Thymus (tissue), 11 donors: ENCODE data around the gene DNAJC21. TPM values are rescaled to one million over a fixed set of nuclear protein-coding genes. Genes with fewer than 3 reads are reported as not detected.
A peak's percentile ranks its signal among the peaks of the same experiment; 100 is the strongest.

Experiments
- DNase-seq, 9 donors: peaks; one replicate each; pipeline ENCODE4 v3.0.0-alpha.2; 2013; ENCODE audit warnings: low spot score in 9 of 9, low read depth in 6 of 9, missing footprints in 1 of 9
- H3K27ac ChIP-seq, 2 donors: one replicate each; pipeline ENCODE4 v1.5.1; 2013; ENCODE audit warnings: control low read depth in 1 of 2, low read depth in 1 of 2, low read length in 1 of 2, mild to moderate bottlenecking in 1 of 2, moderate library complexity in 1 of 2
- H3K27me3 ChIP-seq, 2 donors: one replicate each; pipeline ENCODE4 v1.5.1; 2013; ENCODE audit warnings: low read length in 1 of 2; ENCODE audit not compliant: control insufficient read depth in 2 of 2, insufficient read depth in 1 of 2
- H3K36me3 ChIP-seq, 2 donors: one replicate each; pipeline ENCODE4 v1.5.1; 2013; ENCODE audit warnings: low read length in 1 of 2, mild to moderate bottlenecking in 1 of 2, moderate library complexity in 1 of 2; ENCODE audit not compliant: control insufficient read depth in 2 of 2, insufficient read depth in 2 of 2
- H3K4me1 ChIP-seq, 2 donors: one replicate each; pipeline ENCODE4 v1.5.1; 2013; ENCODE audit warnings: low read length in 2 of 2; ENCODE audit not compliant: control insufficient read depth in 2 of 2, insufficient read depth in 2 of 2
- H3K4me3 ChIP-seq, 2 donors: one replicate each; pipeline ENCODE4 v1.5.1; 2013; ENCODE audit warnings: low read length in 2 of 2, control low read depth in 1 of 2, mild to moderate bottlenecking in 1 of 2
- H3K9me3 ChIP-seq, 2 donors: one replicate each; pipeline ENCODE4 v1.5.1; 2013; ENCODE audit warnings: low read length in 1 of 2, mild to moderate bottlenecking in 1 of 2; ENCODE audit not compliant: control insufficient read depth in 2 of 2, insufficient read depth in 1 of 2
- WGBS: extraction: QIAGEN DNeasy Blood & Tissue Kit; methylation state at CpG from one replicate; pipeline ENCODE4 v1.1.7; 2013; 5-methylcytosine and 5-hydroxymethylcytosine counted together
- polyA plus RNA-seq: library from polyadenylated mRNA; stranded (reverse); fragments of 200-250 nt; gene quantifications from one replicate; pipeline ENCODE4 v1.2.3, GENCODE V29; 2013
- total RNA-seq: library from RNA; stranded (reverse); fragments of 120-200 nt; gene quantifications from one replicate; pipeline ENCODE4 v1.2.4, GENCODE V29; 2013
- donor health status: healthy.

DNAJC21 gene
- total and polyA plus RNA-seq, 2 donors: 28.9 to 42.8 TPM

DNA sequence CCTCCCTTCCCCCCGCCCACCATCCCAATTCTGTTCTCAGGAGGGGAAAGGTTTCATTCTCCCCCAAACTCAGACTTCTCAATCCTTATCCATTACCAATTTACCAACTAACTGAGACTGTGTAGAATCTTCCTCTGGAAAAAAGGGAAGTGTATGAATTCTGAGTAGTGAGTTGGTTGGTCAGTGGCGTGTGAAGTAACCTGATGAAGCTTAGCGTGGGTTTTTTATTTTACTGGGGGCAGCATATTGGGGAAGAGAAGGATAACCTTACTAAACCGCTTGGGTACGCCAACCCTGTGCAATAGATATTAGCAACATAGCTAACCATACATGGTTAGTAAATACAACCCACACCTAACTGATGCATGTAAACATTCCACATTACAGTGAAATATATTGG, 1.1 kb upstream of the DNAJC21 start:
- H3K27me3 ChIP-seq: no peaks in the 10 kb centered on the region
- H3K27ac ChIP-seq: no peak overlapping the region
- no peak for DNase-seq
- 96% methylated on average over 5 of the region's 5 CpGs for WGBS
- H3K9me3 ChIP-seq: no peaks in the 10 kb centered on the region
- H3K36me3 ChIP-seq: peaks cover 3 to 31% of the 10 kb centered on the region in 2 donors
- peaks cover 4 to 6% of the 10 kb centered on the region in 2 donors for H3K4me1 ChIP-seq
- H3K4me3 ChIP-seq: no peak overlapping the region

DNA sequence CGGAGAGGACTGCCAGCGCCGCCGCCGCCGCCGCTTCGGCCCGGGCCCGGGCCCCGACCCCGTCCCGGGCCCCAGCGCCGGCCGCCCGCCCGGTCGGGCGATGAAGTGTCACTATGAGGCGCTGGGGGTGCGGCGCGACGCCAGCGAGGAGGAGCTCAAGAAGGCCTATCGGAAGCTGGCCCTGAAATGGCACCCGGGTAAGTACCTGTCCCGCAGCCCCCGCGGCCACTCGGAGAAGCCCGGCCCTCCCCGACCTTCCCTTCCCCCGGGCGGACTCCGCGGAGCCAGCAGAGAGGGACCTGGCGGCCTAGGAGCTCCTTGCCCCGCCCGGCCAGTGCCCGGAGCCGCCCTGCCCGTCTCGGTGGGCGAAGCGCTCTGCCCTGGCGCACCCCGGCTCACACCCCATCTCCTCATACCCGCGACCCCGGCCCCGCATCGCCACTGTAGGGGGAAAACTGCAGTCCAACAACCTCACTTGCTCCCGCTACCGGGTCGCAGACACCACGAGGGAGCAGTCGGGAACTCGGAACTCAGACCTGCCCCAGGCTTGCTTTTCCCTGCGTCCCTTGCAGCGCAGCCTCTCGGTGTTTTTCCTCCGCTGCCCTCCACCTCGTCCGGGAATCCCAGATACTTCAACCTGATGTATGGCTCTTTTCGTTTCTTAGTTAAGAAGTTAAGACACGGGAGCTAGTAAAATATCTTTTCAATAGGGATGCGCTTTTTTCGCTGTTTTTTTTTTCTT, 532 bp downstream of the DNAJC21 start:
- WGBS: under 1% methylated on average over 70 of the region's 70 CpGs
- DNase-seq: peak in 6 of 9 donors; percentile 41 to 81 (median 56)
- peak overlapping the region; percentile 71 to 79 for H3K4me3 ChIP-seq
- H3K27me3 ChIP-seq: no peaks in the 10 kb centered on the region
- H3K27ac ChIP-seq: peak overlapping the region; percentile 82 to 87
- H3K4me1 ChIP-seq: peaks cover 4 to 6% of the 10 kb centered on the region in 2 donors
- H3K36me3 ChIP-seq: peaks cover 0 to 17% of the 10 kb centered on the region in 2 donors
- no peaks in the 10 kb centered on the region for H3K9me3 ChIP-seq

GRCh38 chr5:34930462-34930844, 1.1 kb downstream of the DNAJC21 start:
- Histone ChIP-seq H3K4me1 (peaks cover 4 to 6% of the 10 kb centered on the region in 2 donors), H3K9me3 (no peaks in the 10 kb centered on the region), H3K27ac (peak overlapping the region in 1 of 2 donors; percentile 82), H3K4me3 (peak overlapping the region; percentile 71 to 79), H3K27me3 (no peaks in the 10 kb centered on the region), H3K36me3 (peaks cover 0 to 12% of the 10 kb centered on the region in 2 donors)
- 3% methylated on average over 3 of the region's 3 CpGs for WGBS
- no peak for DNase-seq

DNA sequence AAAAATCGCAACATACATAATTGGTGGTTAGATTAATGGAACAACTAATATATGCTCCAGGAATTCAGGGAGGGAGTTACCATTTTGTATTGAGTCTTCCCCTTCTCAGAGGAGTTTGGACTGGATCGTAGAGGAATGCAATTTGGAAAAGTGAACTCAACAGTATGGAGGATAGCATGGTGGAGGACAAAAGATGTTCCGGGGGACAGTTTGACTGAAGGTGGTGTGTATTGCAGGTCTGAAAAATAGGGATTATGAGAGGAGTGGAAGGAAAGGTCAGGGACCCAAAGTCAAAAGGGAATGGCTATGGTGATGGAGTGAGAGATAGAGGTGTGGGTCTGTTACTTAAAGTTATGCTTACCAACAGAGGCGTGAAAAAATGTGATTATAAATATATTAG, 1.5 kb downstream of the DNAJC21 start:
- Histone ChIP-seq H3K4me3 (peak overlapping the region; percentile 71 to 79), H3K36me3 (peaks cover 0 to 9% of the 10 kb centered on the region in 2 donors), H3K4me1 (peaks cover 4 to 6% of the 10 kb centered on the region in 2 donors), H3K9me3 (no peaks in the 10 kb centered on the region), H3K27me3 (no peaks in the 10 kb centered on the region), H3K27ac (no peak overlapping the region)
- DNase-seq: no peak
- WGBS: 94% methylated on average over 4 of the region's 4 CpGs

GRCh38 chr5:34932947-34933346, 3.6 kb downstream of the DNAJC21 start:
- WGBS: 97% methylated on average over 2 of the region's 2 CpGs
- no peak overlapping the region for H3K27ac ChIP-seq
- peaks cover 9 to 18% of the 10 kb centered on the region in 2 donors for H3K36me3 ChIP-seq
- H3K27me3 ChIP-seq: no peaks in the 10 kb centered on the region
- no peak for DNase-seq
- H3K9me3 ChIP-seq: no peaks in the 10 kb centered on the region
- no peak overlapping the region for H3K4me3 ChIP-seq
- peaks cover 4 to 6% of the 10 kb centered on the region in 2 donors for H3K4me1 ChIP-seq

DNA sequence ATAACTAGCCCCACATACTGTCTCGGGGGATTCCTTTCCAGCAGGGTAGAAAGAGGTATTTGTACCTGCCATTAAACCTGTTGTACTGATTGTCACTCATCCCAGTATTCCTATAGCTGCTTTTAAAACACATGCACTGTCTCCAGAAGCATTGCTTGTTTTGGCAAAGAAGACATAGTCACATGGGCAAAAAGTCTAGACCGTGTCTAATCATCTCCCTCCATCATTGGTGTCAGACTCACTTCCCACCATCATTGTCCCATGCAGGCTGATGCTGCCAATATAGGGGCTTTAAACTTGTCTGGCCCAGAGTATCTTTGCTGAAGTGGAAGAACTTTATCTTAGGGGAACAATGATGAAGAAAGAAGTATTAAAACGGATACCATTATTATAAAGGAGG, 12.6 kb downstream of the DNAJC21 start:
- Histone ChIP-seq H3K27ac (no peak overlapping the region), H3K4me3 (no peak overlapping the region), H3K27me3 (no peaks in the 10 kb centered on the region), H3K4me1 (no peaks in the 10 kb centered on the region), H3K36me3 (peaks cover 25 to 49% of the 10 kb centered on the region in 2 donors), H3K9me3 (no peaks in the 10 kb centered on the region)
- WGBS: 98% methylated on average over 3 of the region's 3 CpGs
- DNase-seq: no peak

DNA sequence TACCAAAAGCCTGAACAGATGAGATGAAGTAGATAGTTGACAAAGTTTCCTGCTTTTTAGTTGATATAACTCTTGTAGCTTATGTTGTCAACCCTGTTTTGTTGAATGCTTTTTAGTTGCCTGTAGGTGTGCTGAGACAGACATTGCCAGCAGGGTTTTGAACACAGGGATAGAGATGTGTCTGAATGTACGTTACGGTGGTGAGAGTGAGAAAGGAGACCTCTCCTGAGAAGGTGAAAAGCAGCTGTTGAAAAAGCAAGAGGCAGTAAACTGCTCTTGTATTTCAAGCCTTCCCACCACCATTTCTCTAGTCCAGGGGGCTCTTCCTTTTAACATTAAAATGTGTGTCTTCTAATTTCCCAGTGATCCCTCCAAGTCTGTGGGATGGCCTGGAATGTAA, 14.7 kb downstream of the DNAJC21 start:
- H3K27ac ChIP-seq: no peak overlapping the region
- no peak for DNase-seq
- no peaks in the 10 kb centered on the region for H3K4me1 ChIP-seq
- no peaks in the 10 kb centered on the region for H3K27me3 ChIP-seq
- H3K9me3 ChIP-seq: no peaks in the 10 kb centered on the region
- H3K4me3 ChIP-seq: no peak overlapping the region
- peaks cover 14 to 39% of the 10 kb centered on the region in 2 donors for H3K36me3 ChIP-seq
- WGBS: 100% methylated on average over 2 of the region's 2 CpGs

DNA sequence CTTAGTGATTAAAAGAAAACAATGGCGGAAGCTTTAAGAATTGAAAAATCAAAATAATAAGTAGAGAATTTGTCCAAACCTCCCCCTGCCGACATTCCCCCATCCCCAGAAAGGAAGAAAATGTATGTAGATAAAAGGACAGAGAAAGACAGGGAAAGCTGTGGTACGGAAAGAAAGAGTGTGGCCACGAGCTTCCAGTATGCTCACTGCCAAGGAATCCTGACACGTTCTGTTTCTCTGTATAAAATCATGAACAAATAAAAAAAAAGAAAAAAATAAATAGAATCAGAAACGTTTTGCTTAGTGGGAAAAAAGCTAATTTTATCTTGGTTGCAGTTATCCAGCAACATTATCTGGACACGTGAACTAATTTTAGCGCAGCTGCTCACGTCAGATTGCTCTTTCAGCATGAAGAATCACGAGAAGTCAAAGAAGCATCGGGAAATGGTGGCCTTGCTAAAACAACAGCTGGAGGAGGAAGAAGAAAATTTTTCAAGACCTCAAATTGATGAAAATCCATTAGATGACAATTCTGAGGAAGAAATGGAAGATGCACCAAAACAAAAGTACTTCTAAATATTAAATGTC, 15.2 kb downstream of the DNAJC21 start:
- no peaks in the 10 kb centered on the region for H3K9me3 ChIP-seq
- no peaks in the 10 kb centered on the region for H3K27me3 ChIP-seq
- no peak for DNase-seq
- WGBS: 97% methylated on average over 11 of the region's 11 CpGs
- peaks cover 14 to 41% of the 10 kb centered on the region in 2 donors for H3K36me3 ChIP-seq
- no peaks in the 10 kb centered on the region for H3K4me1 ChIP-seq
- H3K27ac ChIP-seq: no peak overlapping the region
- H3K4me3 ChIP-seq: no peak overlapping the region

- 100% methylated on average over 1 of the region's 1 CpG for WGBS
- no peaks in the 10 kb centered on the region for H3K4me1 ChIP-seq
- H3K36me3 ChIP-seq: peaks cover 0 to 15% of the 10 kb centered on the region in 2 donors
- H3K9me3 ChIP-seq: no peaks in the 10 kb centered on the region
- H3K27me3 ChIP-seq: no peaks in the 10 kb centered on the region
- no peak for DNase-seq
- no peak overlapping the region for H3K4me3 ChIP-seq
- no peak overlapping the region for H3K27ac ChIP-seq
Observed at GRCh38 chr5:34957321-34957720, 28.0 kb downstream of the DNAJC21 start.
